SU-DHL-6 (cell line): ENCODE measurements around the gene KDM1A.

ENCODE experiments used
- H2AFZ ChIP-seq: fragments of 200-600 bp; sonication (generic); 2 replicates; pipeline ENCODE4 v1.6.1; 2014; ENCODE audit warnings: low read depth, mild to moderate bottlenecking, moderate library complexity, mixed read lengths, antibody characterized with exemption, low read length; ENCODE audit not compliant: severe bottlenecking
- H3F3A ChIP-seq: fragments of 200-600 bp; shearing (Covaris generic); 2 replicates; pipeline ENCODE4 v1.6.0; 2016; ENCODE audit warnings: antibody characterized with exemption, mild to moderate bottlenecking; ENCODE audit not compliant: insufficient read depth
- H3K27ac ChIP-seq: fragments of 200-600 bp; sonication (generic); 2 replicates; pipeline ENCODE4 v1.5.1; 2016; ENCODE audit warnings: low read depth, mild to moderate bottlenecking, low read length, moderate library complexity, mixed read lengths
- H3K27me3 ChIP-seq: fragments of 200-600 bp; sonication (generic), shearing (Covaris generic); 2 replicates; pipeline ENCODE4 v1.6.0; 2014; ENCODE audit warnings: mild to moderate bottlenecking, low read length
- H3K36me3 ChIP-seq: fragments of 200-600 bp; sonication (generic); 2 replicates; pipeline ENCODE4 v1.6.1; 2014; ENCODE audit warnings: mild to moderate bottlenecking, low read length, mixed read lengths
- H3K4me2 ChIP-seq: fragments of 300-600, 200-600 bp; shearing (Covaris generic), sonication (generic); 2 replicates; pipeline ENCODE4 v1.6.0; 2014; ENCODE audit warnings: low read length, low read depth, mild to moderate bottlenecking; ENCODE audit not compliant: poor library complexity, severe bottlenecking
- H3K4me3 ChIP-seq: fragments of 200-600 bp; sonication (generic); 2 replicates; pipeline ENCODE4 v1.5.1; 2014; ENCODE audit warnings: antibody characterized with exemption, low read length, mild to moderate bottlenecking, mixed read lengths; ENCODE audit not compliant: insufficient read depth, poor library complexity, severe bottlenecking
- H3K79me2 ChIP-seq: fragments of 200-600 bp; sonication (generic); 2 replicates; pipeline ENCODE4 v1.6.1; 2014; ENCODE audit warnings: mild to moderate bottlenecking, low read length, moderate library complexity; ENCODE audit not compliant: insufficient read depth
- H3K9ac ChIP-seq: fragments of 200-600 bp; sonication (generic); 2 replicates; pipeline ENCODE4 v1.7.0; 2014; ENCODE audit warnings: mild to moderate bottlenecking, low read length
- H3K9me2 ChIP-seq: fragments of 200-600 bp; sonication (generic); replicated peaks from 2 replicates; pipeline ENCODE4 v1.6.1; 2014; ENCODE audit warnings: low read length; ENCODE audit not compliant: insufficient read depth
- H3K9me3 ChIP-seq: fragments of 200-600 bp; sonication (generic); 2 replicates; pipeline ENCODE4 v1.6.1; 2014; ENCODE audit warnings: low read length, mixed read lengths; ENCODE audit not compliant: insufficient read depth
- H4K20me1 ChIP-seq: fragments of 200-600 bp; sonication (generic); 2 replicates; pipeline ENCODE4 v1.6.1; 2014; ENCODE audit warnings: low read depth, mild to moderate bottlenecking, antibody characterized with exemption, low read length, moderate library complexity, mixed read lengths
- CTCF ChIP-seq: fragments of 200-600 bp; sonication (generic); IDR thresholded peaks from one replicate; pipeline ENCODE4 v1.5.1; 2017; ENCODE audit warnings: antibody characterized with exemption, mild to moderate bottlenecking, low read length, moderate library complexity; ENCODE audit not compliant: insufficient read depth, poor library complexity, severe bottlenecking
- EZH2phosphoT487 ChIP-seq: fragments of 200-600 bp; sonication (generic), shearing (Covaris generic); conservative IDR thresholded peaks from 2 replicates; pipeline ENCODE4 v1.6.1; 2018; ENCODE audit warnings: mild to moderate bottlenecking, antibody characterized with exemption, low read length, moderate library complexity, mixed read lengths

KDM1A gene

GRCh38 chr1:23013657-23014056 is 5.6 kb upstream of the KDM1A start:
- H4K20me1 ChIP-seq, result no peaks in the 10 kb centered on the region
- peaks cover 6% of the 10 kb centered on the region; the same call in 1 of the 2 replicates for H3F3A ChIP-seq
- H3K27me3 ChIP-seq, result no peaks in the 10 kb centered on the region
- no peak overlapping the region for H3K4me3 ChIP-seq
- H3K9me3 ChIP-seq, result no peaks in the 10 kb centered on the region
- TF ChIP-seq EZH2phosphoT487 (no peak), CTCF (no peak)
- no peak overlapping the region for H3K4me2 ChIP-seq
- H3K79me2 ChIP-seq, result no peaks in the 10 kb centered on the region
- no peaks in the 10 kb centered on the region for H3K9me2 ChIP-seq
- no peak overlapping the region for H2AFZ ChIP-seq
- no peak overlapping the region for H3K27ac ChIP-seq
- H3K36me3 ChIP-seq, result no peaks in the 10 kb centered on the region
- no peak overlapping the region for H3K9ac ChIP-seq

- Histone ChIP-seq H3K79me2 (peaks cover 38% of the 10 kb centered on the region), H3K9me3 (no peaks in the 10 kb centered on the region), H3K9me2 (no peaks in the 10 kb centered on the region), H3K27me3 (no peaks in the 10 kb centered on the region), H4K20me1 (peaks cover 7% of the 10 kb centered on the region), H2AFZ (peak overlapping the region; percentile 86), H3K27ac (no peak overlapping the region), H3K4me3 (peak overlapping the region; percentile 70), H3K4me2 (peak overlapping the region; percentile 91), H3K9ac (peak overlapping the region; percentile 81), H3F3A (peaks cover 6% of the 10 kb centered on the region; the same call in 1 of the 2 replicates), H3K36me3 (peaks cover 14% of the 10 kb centered on the region)
- TF ChIP-seq CTCF (no peak), EZH2phosphoT487 (no peak)
These were observed 591 bp upstream of the KDM1A start for GRCh38 chr1:23018661-23019093.

- H3K27me3 ChIP-seq, result no peaks in the 10 kb centered on the region
- H3K9me2 ChIP-seq, result no peaks in the 10 kb centered on the region
- H3K79me2 ChIP-seq, result peaks cover 52% of the 10 kb centered on the region
- peak overlapping the region; percentile 67 for H2AFZ ChIP-seq
- H3K4me2 ChIP-seq, result peak overlapping the region; percentile 91
- peak overlapping the region; percentile 50 for H3K27ac ChIP-seq
- H4K20me1 ChIP-seq, result peaks cover 14% of the 10 kb centered on the region
- TF ChIP-seq CTCF (no peak), EZH2phosphoT487 (no peak)
- H3K36me3 ChIP-seq, result peaks cover 14% of the 10 kb centered on the region
- no peaks in the 10 kb centered on the region for H3K9me3 ChIP-seq
- peak overlapping the region; percentile 70 for H3K4me3 ChIP-seq
- H3K9ac ChIP-seq, result peak overlapping the region; percentile 81
- peaks cover 6% of the 10 kb centered on the region; the same call in 1 of the 2 replicates for H3F3A ChIP-seq
These were observed 776 bp downstream of the KDM1A start for GRCh38 chr1:23019863-23020625.
